Neural cell (in vitro differentiated cells): ENCODE results near the gene MS4A6E. TPM values are rescaled to one million over a fixed set of nuclear protein-coding genes. Genes with fewer than 3 reads are reported as not detected.

Experiments
- H2AFZ ChIP-seq: fragments of 200-600, 300-800 bp; sonication (generic), shearing (Covaris generic); 2 replicates; pipeline ENCODE4 v1.6.0; 2014; ENCODE audit warnings: low read depth, mild to moderate bottlenecking, antibody characterized with exemption, low read length, moderate library complexity
- H3F3A ChIP-seq: fragments of 200-600 bp; shearing (Covaris generic); 2 replicates; pipeline ENCODE4 v1.6.1; 2016; ENCODE audit warnings: mild to moderate bottlenecking, moderate library complexity, mixed read lengths, antibody characterized with exemption, low read length; ENCODE audit not compliant: insufficient read depth, poor library complexity, severe bottlenecking
- H3K27ac ChIP-seq: fragments of 200-600, 300-800 bp; sonication (generic), shearing (Covaris generic); 2 replicates; pipeline ENCODE4 v1.5.1; 2014; ENCODE audit warnings: mild to moderate bottlenecking, low read length, moderate library complexity
- H3K27me3 ChIP-seq: fragments of 300-800, 200-600 bp; sonication (generic), shearing (Covaris generic); 2 replicates; pipeline ENCODE4 v1.6.0; 2014; ENCODE audit warnings: mild to moderate bottlenecking, low read depth, low read length, moderate library complexity; ENCODE audit not compliant: insufficient read depth
- H3K36me3 ChIP-seq: fragments of 300-800, 200-600 bp; sonication (generic), shearing (Covaris generic); 2 replicates; pipeline ENCODE4 v1.5.1; 2014; ENCODE audit warnings: mild to moderate bottlenecking, antibody characterized with exemption, low read length, moderate library complexity; ENCODE audit not compliant: insufficient read depth
- H3K4me2 ChIP-seq: fragments of 300-800, 200-600 bp; sonication (generic), shearing (Covaris generic); 2 replicates; pipeline ENCODE4 v1.6.0; 2014; ENCODE audit warnings: mild to moderate bottlenecking, low read length
- H3K4me3 ChIP-seq: fragments of 300-800, 200-600 bp; sonication (generic), shearing (Covaris generic); 2 replicates; pipeline ENCODE4 v1.5.1; 2014; ENCODE audit warnings: mild to moderate bottlenecking, low read length, moderate library complexity
- H3K79me2 ChIP-seq: fragments of 200-600 bp; shearing (Covaris generic); replicated peaks from 2 replicates; pipeline ENCODE4 v1.6.0; 2014; ENCODE audit warnings: mild to moderate bottlenecking, low read length, moderate library complexity; ENCODE audit not compliant: insufficient read depth
- H3K9ac ChIP-seq: fragments of 300-800, 200-600 bp; sonication (generic), shearing (Covaris generic); 2 replicates; pipeline ENCODE4 v1.6.1; 2016; ENCODE audit warnings: mild to moderate bottlenecking, low read length, mixed read lengths
- H3K9me2 ChIP-seq: fragments of 200-600 bp; shearing (Covaris generic); 2 replicates; pipeline ENCODE4 v1.6.1; 2016; ENCODE audit warnings: mild to moderate bottlenecking, low read length, mixed read lengths; ENCODE audit not compliant: insufficient read depth
- H3K9me3 ChIP-seq: fragments of 200-600, 300-800 bp; sonication (generic), shearing (Covaris generic); 2 replicates; pipeline ENCODE4 v1.6.1; 2016; ENCODE audit warnings: mild to moderate bottlenecking, mixed run types, low read length, moderate library complexity, mixed read lengths
- H4K20me1 ChIP-seq: fragments of 200-600 bp; shearing (Covaris generic); 2 replicates; pipeline ENCODE4 v1.6.1; 2016; ENCODE audit warnings: mild to moderate bottlenecking, mixed run types; ENCODE audit not compliant: insufficient read depth
- CTCF ChIP-seq: fragments of 450-650 bp; IDR thresholded peaks from 2 replicates; pipeline ENCODE4 v1.5.1; 2014; ENCODE audit warnings: antibody characterized with exemption, mild to moderate bottlenecking, moderate library complexity; ENCODE audit not compliant: poor library complexity, severe bottlenecking
- EP300 ChIP-seq: fragments of 450-650 bp; conservative IDR thresholded peaks from 2 replicates; pipeline ENCODE4 v1.6.1; 2014; ENCODE audit warnings: antibody characterized with exemption, mild to moderate bottlenecking, moderate library complexity; ENCODE audit not compliant: poor library complexity, severe bottlenecking
- EZH2 ChIP-seq: fragments of 200-600, 300-800 bp; shearing (Covaris generic), sonication (generic); IDR thresholded peaks from 2 replicates; pipeline ENCODE4 v1.6.1; 2014; ENCODE audit warnings: antibody characterized with exemption, low read length, borderline replicate concordance, mild to moderate bottlenecking; ENCODE audit not compliant: insufficient read depth, poor library complexity, severe bottlenecking
- MXI1 ChIP-seq: fragments of 450-650 bp; conservative IDR thresholded peaks from 2 replicates; pipeline ENCODE4 v1.6.1; 2014; ENCODE audit warnings: antibody characterized with exemption, mild to moderate bottlenecking; ENCODE audit not compliant: poor library complexity, severe bottlenecking
- POLR2AphosphoS5 ChIP-seq: IDR thresholded peaks from 2 replicates; pipeline ENCODE4 v1.6.1; 2012
- RAD21 ChIP-seq: fragments of 450-650 bp; conservative IDR thresholded peaks from 2 replicates; pipeline ENCODE4 v1.6.1; 2014; ENCODE audit warnings: antibody characterized with exemption, mild to moderate bottlenecking, moderate library complexity
- REST ChIP-seq: IDR thresholded peaks from 2 replicates; pipeline ENCODE4 v1.6.1; 2012; ENCODE audit warnings: borderline replicate concordance
- SMC3 ChIP-seq: fragments of 450-650 bp; conservative IDR thresholded peaks from 2 replicates; pipeline ENCODE4 v1.6.1; 2014; ENCODE audit warnings: antibody characterized with exemption, mild to moderate bottlenecking, moderate library complexity; ENCODE audit not compliant: poor library complexity
- TAF1 ChIP-seq: IDR thresholded peaks from 2 replicates; pipeline ENCODE4 v1.6.1; 2012; ENCODE audit warnings: low read depth
- polyA plus RNA-seq: library from polyadenylated mRNA; depleted of rRNA; stranded (reverse); fragments of >200 nt; gene quantifications from 2 replicates; pipeline ENCODE4 v1.2.3, GENCODE V29; 2014

The MS4A6E gene
- polyA plus RNA-seq, 1 donor from 2014 or later, result not detected

- no peak overlapping the region for H3K4me3 ChIP-seq
- H3K9me3 ChIP-seq, result no peaks in the 10 kb centered on the region
- H3K36me3 ChIP-seq, result no peaks in the 10 kb centered on the region
- no peaks in the 10 kb centered on the region for H3K9me2 ChIP-seq
- no peaks in the 10 kb centered on the region for H3F3A ChIP-seq
- H3K27me3 ChIP-seq, result no peaks in the 10 kb centered on the region
- no peak overlapping the region for H3K4me2 ChIP-seq
- H3K9ac ChIP-seq, result no peak overlapping the region
- TF ChIP-seq EZH2 (no peak), RAD21 (no peak), SMC3 (no peak), REST (no peak), EP300 (no peak), CTCF (no peak), POLR2AphosphoS5 (no peak), TAF1 (no peak), MXI1 (no peak)
- no peaks in the 10 kb centered on the region for H3K79me2 ChIP-seq
- no peak overlapping the region for H3K27ac ChIP-seq
- no peaks in the 10 kb centered on the region for H4K20me1 ChIP-seq
- no peak overlapping the region for H2AFZ ChIP-seq
Measured at GRCh38 chr11:60375316-60375715, 48.3 kb downstream of the MS4A6E start.

GRCh38 chr11:60376601-60377000, 49.5 kb downstream of the MS4A6E start:
- Histone ChIP-seq H3F3A (no peaks in the 10 kb centered on the region), H3K9ac (no peak overlapping the region), H3K36me3 (no peaks in the 10 kb centered on the region), H3K79me2 (no peaks in the 10 kb centered on the region), H3K4me3 (no peak overlapping the region), H3K27me3 (no peaks in the 10 kb centered on the region), H3K9me2 (no peaks in the 10 kb centered on the region), H3K27ac (no peak overlapping the region), H3K4me2 (no peak overlapping the region), H4K20me1 (no peaks in the 10 kb centered on the region), H2AFZ (no peak overlapping the region), H3K9me3 (no peaks in the 10 kb centered on the region)
- TF ChIP-seq POLR2AphosphoS5 (no peak), TAF1 (no peak), CTCF (no peak), EZH2 (no peak), EP300 (no peak), RAD21 (no peak), REST (no peak), MXI1 (no peak), SMC3 (no peak)
